Suprapubic skin (tissue), 4 donors: ENCODE data around the gene NRCAM.

Source experiments
- EP300 ChIP-seq: sonication (generic); formaldehyde crosslinking; IDR thresholded peaks from one replicate; pipeline ENCODE4 v1.6.1; 2017; ENCODE audit warnings: antibody characterized with exemption
- POLR2A ChIP-seq, 2 donors: fragments of 450-650 bp; IDR thresholded peaks; one replicate each; pipeline ENCODE4 v1.6.1; 2017; ENCODE audit warnings: antibody characterized with exemption in 2 of 2, mild to moderate bottlenecking in 2 of 2, moderate library complexity in 2 of 2
- POLR2AphosphoS5 ChIP-seq, 3 donors: sonication (generic); formaldehyde crosslinking; IDR thresholded peaks; one replicate each; pipeline ENCODE4 v1.6.1; 2017; ENCODE audit warnings: antibody characterized with exemption in 3 of 3
- TF ChIP-seq, protein P1 (sequence below), 2 donors: fragments of 200-600 bp in 1 of 2; fragments of 450-650 bp in 1 of 2; sonication (generic) in 1 of 2; IDR thresholded peaks; one replicate each; pipeline ENCODE4 v1.5.1; 2016 to 2019; ENCODE audit warnings: antibody characterized with exemption in 2 of 2, mild to moderate bottlenecking in 1 of 2, moderate library complexity in 1 of 2

DNA sequence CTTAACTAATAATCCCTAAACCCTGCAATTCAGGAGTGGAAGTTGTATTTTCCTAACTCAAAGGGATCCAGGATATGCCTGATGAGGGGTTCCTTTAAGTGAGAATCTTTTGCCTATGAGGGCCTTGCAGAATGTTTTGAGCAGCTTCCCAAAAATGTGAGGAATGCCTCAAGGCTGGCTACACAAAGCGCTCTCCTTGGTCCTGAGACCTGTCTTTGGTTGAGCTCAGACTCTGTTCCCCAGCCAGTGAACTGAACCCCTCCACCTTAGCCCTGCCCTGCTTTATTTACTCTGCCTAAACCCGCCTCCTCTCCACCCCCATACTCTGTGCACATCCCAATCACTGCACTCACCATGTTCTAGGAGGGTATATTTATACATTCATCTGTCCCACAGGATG is 108.6 kb downstream of the NRCAM start:
- TF ChIP-seq, protein P1, sequence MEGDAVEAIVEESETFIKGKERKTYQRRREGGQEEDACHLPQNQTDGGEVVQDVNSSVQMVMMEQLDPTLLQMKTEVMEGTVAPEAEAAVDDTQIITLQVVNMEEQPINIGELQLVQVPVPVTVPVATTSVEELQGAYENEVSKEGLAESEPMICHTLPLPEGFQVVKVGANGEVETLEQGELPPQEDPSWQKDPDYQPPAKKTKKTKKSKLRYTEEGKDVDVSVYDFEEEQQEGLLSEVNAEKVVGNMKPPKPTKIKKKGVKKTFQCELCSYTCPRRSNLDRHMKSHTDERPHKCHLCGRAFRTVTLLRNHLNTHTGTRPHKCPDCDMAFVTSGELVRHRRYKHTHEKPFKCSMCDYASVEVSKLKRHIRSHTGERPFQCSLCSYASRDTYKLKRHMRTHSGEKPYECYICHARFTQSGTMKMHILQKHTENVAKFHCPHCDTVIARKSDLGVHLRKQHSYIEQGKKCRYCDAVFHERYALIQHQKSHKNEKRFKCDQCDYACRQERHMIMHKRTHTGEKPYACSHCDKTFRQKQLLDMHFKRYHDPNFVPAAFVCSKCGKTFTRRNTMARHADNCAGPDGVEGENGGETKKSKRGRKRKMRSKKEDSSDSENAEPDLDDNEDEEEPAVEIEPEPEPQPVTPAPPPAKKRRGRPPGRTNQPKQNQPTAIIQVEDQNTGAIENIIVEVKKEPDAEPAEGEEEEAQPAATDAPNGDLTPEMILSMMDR (IDR thresholded peaks at IDR 0.05), result no peak
- TF ChIP-seq POLR2A (IDR thresholded peaks at IDR 0.05) (no peak), EP300 (no peak), POLR2AphosphoS5 (IDR thresholded peaks at IDR 0.05) (no peak)
